GM12872 (cell line): ENCODE data around the gene THSD7B.

ENCODE experiments used
- CTCF ChIP-seq: IDR thresholded peaks from 3 replicates; pipeline ENCODE4 v1.5.1; 2011; ENCODE audit warnings: low read depth, mild to moderate bottlenecking, low read length, moderate library complexity; ENCODE audit not compliant: insufficient read depth

THSD7B gene

GRCh38 chr2:137298377-137298776, 533.0 kb downstream of the THSD7B start:
- TF ChIP-seq CTCF = no peak

DNA sequence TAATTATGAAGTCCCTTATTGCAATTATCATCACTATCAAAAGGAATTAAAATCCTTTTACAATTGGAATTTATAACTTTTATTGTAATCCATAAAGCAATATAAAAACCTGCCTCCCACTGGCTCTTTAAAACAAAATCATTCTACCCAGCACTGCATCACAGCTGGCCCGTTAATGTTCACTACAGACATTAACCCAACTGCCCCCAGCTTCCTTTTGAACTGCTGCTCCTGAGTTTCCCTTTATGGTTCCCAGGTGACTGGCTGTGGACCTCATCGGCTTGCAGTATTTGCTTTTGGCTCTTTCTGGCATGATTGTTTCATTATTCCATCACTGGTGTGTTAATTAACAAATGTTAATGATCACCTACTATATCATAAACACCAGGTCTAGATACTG, 535.6 kb downstream of the THSD7B start:
- TF ChIP-seq CTCF = no peak

GRCh38 chr2:137302957-137303356, 537.6 kb downstream of the THSD7B start:
- no peak for TF ChIP-seq CTCF

GRCh38 chr2:137316075-137316474, 550.7 kb downstream of the THSD7B start:
- TF ChIP-seq CTCF = no peak

GRCh38 chr2:137321566-137321965, 556.2 kb downstream of the THSD7B start:
- TF ChIP-seq CTCF = no peak

- no peak for TF ChIP-seq CTCF
Observed at GRCh38 chr2:137333386-137334165, 568.2 kb downstream of the THSD7B start.

DNA sequence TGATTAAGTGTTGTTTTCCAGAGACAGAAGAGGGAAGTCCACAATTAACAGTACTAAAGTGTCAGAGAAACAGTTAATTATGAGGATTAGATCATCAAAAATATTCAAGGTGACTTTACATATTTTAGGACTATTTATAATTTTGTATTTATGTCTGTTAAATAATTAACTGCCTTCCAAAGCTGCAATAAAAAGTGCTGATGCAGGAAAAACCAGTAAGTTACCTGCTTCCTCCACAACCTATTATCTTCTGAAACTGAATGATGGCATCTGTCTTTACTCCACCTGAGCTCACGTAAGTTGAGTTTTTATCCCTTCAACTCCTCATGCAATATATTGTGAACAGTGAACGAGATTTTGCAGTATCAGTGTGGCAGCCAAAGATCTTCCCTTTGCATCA, 570.7 kb downstream of the THSD7B start:
- no peak for TF ChIP-seq CTCF
